DOHH2 (cell line): ENCODE data around the gene ZFHX3.

ENCODE experiments used
- H3F3A ChIP-seq: fragments of 200-600 bp; sonication (generic), shearing (Covaris generic); 2 replicates; pipeline ENCODE4 v1.6.0; 2016; ENCODE audit warnings: antibody characterized with exemption, mild to moderate bottlenecking; ENCODE audit not compliant: control insufficient read depth, insufficient read depth
- H3K27ac ChIP-seq: fragments of 200-600 bp; sonication (generic); 2 replicates; pipeline ENCODE4 v1.5.1; 2014; ENCODE audit warnings: low read depth, mild to moderate bottlenecking, low read length, moderate library complexity
- H3K27me3 ChIP-seq: fragments of 200-600 bp; sonication (generic); 2 replicates; pipeline ENCODE4 v1.6.1; 2014; ENCODE audit warnings: mild to moderate bottlenecking, low read length, mixed read lengths; ENCODE audit not compliant: control insufficient read depth
- H3K36me3 ChIP-seq: fragments of 200-600 bp; sonication (generic); 2 replicates; pipeline ENCODE4 v1.6.1; 2014; ENCODE audit warnings: mild to moderate bottlenecking, low read length, moderate library complexity, mixed read lengths; ENCODE audit not compliant: control insufficient read depth
- H3K4me1 ChIP-seq: fragments of 200-600 bp; sonication (generic); 2 replicates; pipeline ENCODE4 v1.6.1; 2014; ENCODE audit warnings: mild to moderate bottlenecking, low read length, mixed read lengths; ENCODE audit not compliant: control insufficient read depth
- H3K4me2 ChIP-seq: fragments of 200-600 bp; sonication (generic); 2 replicates; pipeline ENCODE4 v1.6.0; 2014; ENCODE audit warnings: mild to moderate bottlenecking, low read length, moderate library complexity
- H3K4me3 ChIP-seq: fragments of 200-600 bp; sonication (generic); 2 replicates; pipeline ENCODE4 v1.5.1; 2014; ENCODE audit warnings: mild to moderate bottlenecking, low read length, mixed read lengths
- H3K79me2 ChIP-seq: fragments of 200-600 bp; sonication (generic); 2 replicates; pipeline ENCODE4 v1.6.1; 2014; ENCODE audit warnings: mild to moderate bottlenecking, low read length, mixed read lengths; ENCODE audit not compliant: control insufficient read depth
- H3K9me2 ChIP-seq: fragments of 200-600 bp; sonication (generic); replicated peaks from 2 replicates; pipeline ENCODE4 v1.6.1; 2014; ENCODE audit warnings: mild to moderate bottlenecking, low read length, mixed read lengths; ENCODE audit not compliant: control insufficient read depth
- H3K9me3 ChIP-seq: fragments of 200-600 bp; sonication (generic); 2 replicates; pipeline ENCODE4 v1.6.1; 2014; ENCODE audit warnings: antibody characterized with exemption, low read length, mixed read lengths; ENCODE audit not compliant: control insufficient read depth, insufficient read depth
- H4K20me1 ChIP-seq: fragments of 200-600 bp; sonication (generic); 2 replicates; pipeline ENCODE4 v1.6.0; 2014; ENCODE audit warnings: low read depth, mild to moderate bottlenecking, antibody characterized with exemption, low read length, moderate library complexity; ENCODE audit not compliant: control insufficient read depth, insufficient read depth
- CTCF ChIP-seq: fragments of 200-600 bp; sonication (generic); IDR thresholded peaks from one replicate; pipeline ENCODE4 v1.5.1; 2014; ENCODE audit warnings: antibody characterized with exemption, mild to moderate bottlenecking, low read depth, low read length; ENCODE audit not compliant: poor library complexity, severe bottlenecking
- EZH2phosphoT487 ChIP-seq: fragments of 200-600 bp; sonication (generic); IDR thresholded peaks from 2 replicates; pipeline ENCODE4 v1.6.1; 2017; ENCODE audit warnings: borderline replicate concordance, mild to moderate bottlenecking, antibody characterized with exemption, low read length, moderate library complexity, mixed read lengths

Gene ZFHX3

GRCh38 chr16:72833482-72833881, 214.4 kb downstream of the ZFHX3 start:
- Histone ChIP-seq H3K36me3 (no peaks in the 10 kb centered on the region), H3K27ac (no peak overlapping the region), H3K4me1 (0 out of 2 replicates have a peak, but pooled peaks cover 5% of the 10 kb centered on the region), H3K9me2 (no peaks in the 10 kb centered on the region), H3K4me2 (no peak overlapping the region), H4K20me1 (no peaks in the 10 kb centered on the region), H3K4me3 (no peak overlapping the region), H3F3A (no peaks in the 10 kb centered on the region), H3K79me2 (no peaks in the 10 kb centered on the region), H3K27me3 (no peaks in the 10 kb centered on the region), H3K9me3 (no peaks in the 10 kb centered on the region)
- TF ChIP-seq EZH2phosphoT487 (no peak), CTCF (no peak)

GRCh38 chr16:72832621-72833248, 215.2 kb downstream of the ZFHX3 start:
- H3K4me2 ChIP-seq = no peak overlapping the region

GRCh38 chr16:72829846-72830775, 217.8 kb downstream of the ZFHX3 start:
- H3K4me1 ChIP-seq = 0 out of 2 replicates have a peak, but pooled peaks cover 5% of the 10 kb centered on the region
- H3K4me2 ChIP-seq = no peak overlapping the region
- H3K4me3 ChIP-seq = no peak overlapping the region
- H3F3A ChIP-seq = no peaks in the 10 kb centered on the region
- H3K9me3 ChIP-seq = no peaks in the 10 kb centered on the region
- H3K27ac ChIP-seq = no peak overlapping the region
- no peaks in the 10 kb centered on the region for H3K36me3 ChIP-seq
- TF ChIP-seq CTCF (no peak), EZH2phosphoT487 (no peak)
- H3K9me2 ChIP-seq = no peaks in the 10 kb centered on the region
- no peaks in the 10 kb centered on the region for H3K27me3 ChIP-seq
- H3K79me2 ChIP-seq = no peaks in the 10 kb centered on the region
- no peaks in the 10 kb centered on the region for H4K20me1 ChIP-seq

More at GRCh38 chr16:72832621-72833248, 215.2 kb downstream of the ZFHX3 start:
- Histone ChIP-seq H3F3A (no peaks in the 10 kb centered on the region), H4K20me1 (no peaks in the 10 kb centered on the region), H3K36me3 (no peaks in the 10 kb centered on the region), H3K27me3 (no peaks in the 10 kb centered on the region), H3K9me2 (no peaks in the 10 kb centered on the region), H3K4me1 (0 out of 2 replicates have a peak, but pooled peaks cover 5% of the 10 kb centered on the region), H3K4me3 (no peak overlapping the region), H3K27ac (no peak overlapping the region), H3K9me3 (no peaks in the 10 kb centered on the region), H3K79me2 (no peaks in the 10 kb centered on the region)
- TF ChIP-seq EZH2phosphoT487 = no peak
- TF ChIP-seq CTCF = peak; percentile 99
